22Rv1 (cell line): ENCODE results near the gene TLE2.

Experiments used
- CTCF ChIP-seq: fragments of 450-650 bp; IDR thresholded peaks from 2 replicates; pipeline ENCODE4 v1.5.1; 2017; ENCODE audit warnings: mild to moderate bottlenecking
- ZFX ChIP-seq: fragments of 450-650 bp; IDR thresholded peaks from 2 replicates; pipeline ENCODE4 v1.6.1; 2017; ENCODE audit warnings: antibody characterized with exemption, borderline replicate concordance

DNA sequence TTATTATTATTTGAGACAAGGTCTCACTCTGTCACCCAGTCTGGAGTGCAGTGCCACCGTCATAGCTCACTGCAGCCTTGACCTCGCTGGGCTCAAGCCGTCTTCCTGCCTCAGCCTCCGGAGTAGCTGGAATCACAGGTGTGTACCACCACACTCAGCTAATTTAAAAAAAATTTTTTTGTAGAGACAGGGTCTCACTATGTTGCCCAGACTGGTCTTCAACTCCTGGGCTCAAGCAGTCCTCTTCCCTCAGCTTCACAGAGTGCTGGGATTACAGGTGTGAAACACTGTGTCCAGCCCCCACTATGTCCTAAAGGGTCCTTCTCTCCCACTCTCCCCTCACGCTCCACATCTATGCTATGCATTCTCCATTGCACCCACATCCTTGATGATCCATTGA lies 9.1 kb upstream of the TLE2 start:
- TF ChIP-seq CTCF (no peak), ZFX (no peak)
